Melanocyte of skin (primary cell): ENCODE results near the gene CDCP1. TPM values are rescaled to one million over a fixed set of nuclear protein-coding genes. Genes with fewer than 3 reads are reported as not detected.

Experiments
- small RNA-seq, 2 donors: library from RNA; depleted of rRNA; stranded (forward); fragments of <200 nt; gene quantifications; one replicate each; pipeline ENCODE3, GENCODE V24; 2012
- total RNA-seq, 2 donors: library from RNA; depleted of rRNA; stranded (reverse); fragments of >200 nt; gene quantifications; 2 replicates each; pipeline ENCODE4 v1.2.3, GENCODE V29; 2012

CDCP1 gene, protein sequence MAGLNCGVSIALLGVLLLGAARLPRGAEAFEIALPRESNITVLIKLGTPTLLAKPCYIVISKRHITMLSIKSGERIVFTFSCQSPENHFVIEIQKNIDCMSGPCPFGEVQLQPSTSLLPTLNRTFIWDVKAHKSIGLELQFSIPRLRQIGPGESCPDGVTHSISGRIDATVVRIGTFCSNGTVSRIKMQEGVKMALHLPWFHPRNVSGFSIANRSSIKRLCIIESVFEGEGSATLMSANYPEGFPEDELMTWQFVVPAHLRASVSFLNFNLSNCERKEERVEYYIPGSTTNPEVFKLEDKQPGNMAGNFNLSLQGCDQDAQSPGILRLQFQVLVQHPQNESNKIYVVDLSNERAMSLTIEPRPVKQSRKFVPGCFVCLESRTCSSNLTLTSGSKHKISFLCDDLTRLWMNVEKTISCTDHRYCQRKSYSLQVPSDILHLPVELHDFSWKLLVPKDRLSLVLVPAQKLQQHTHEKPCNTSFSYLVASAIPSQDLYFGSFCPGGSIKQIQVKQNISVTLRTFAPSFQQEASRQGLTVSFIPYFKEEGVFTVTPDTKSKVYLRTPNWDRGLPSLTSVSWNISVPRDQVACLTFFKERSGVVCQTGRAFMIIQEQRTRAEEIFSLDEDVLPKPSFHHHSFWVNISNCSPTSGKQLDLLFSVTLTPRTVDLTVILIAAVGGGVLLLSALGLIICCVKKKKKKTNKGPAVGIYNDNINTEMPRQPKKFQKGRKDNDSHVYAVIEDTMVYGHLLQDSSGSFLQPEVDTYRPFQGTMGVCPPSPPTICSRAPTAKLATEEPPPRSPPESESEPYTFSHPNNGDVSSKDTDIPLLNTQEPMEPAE
- 10 to 100 TPM in 1 of 2 donors, 1 to 10 TPM in 1; 3.1 to 11.0 TPM for total RNA-seq

DNA sequence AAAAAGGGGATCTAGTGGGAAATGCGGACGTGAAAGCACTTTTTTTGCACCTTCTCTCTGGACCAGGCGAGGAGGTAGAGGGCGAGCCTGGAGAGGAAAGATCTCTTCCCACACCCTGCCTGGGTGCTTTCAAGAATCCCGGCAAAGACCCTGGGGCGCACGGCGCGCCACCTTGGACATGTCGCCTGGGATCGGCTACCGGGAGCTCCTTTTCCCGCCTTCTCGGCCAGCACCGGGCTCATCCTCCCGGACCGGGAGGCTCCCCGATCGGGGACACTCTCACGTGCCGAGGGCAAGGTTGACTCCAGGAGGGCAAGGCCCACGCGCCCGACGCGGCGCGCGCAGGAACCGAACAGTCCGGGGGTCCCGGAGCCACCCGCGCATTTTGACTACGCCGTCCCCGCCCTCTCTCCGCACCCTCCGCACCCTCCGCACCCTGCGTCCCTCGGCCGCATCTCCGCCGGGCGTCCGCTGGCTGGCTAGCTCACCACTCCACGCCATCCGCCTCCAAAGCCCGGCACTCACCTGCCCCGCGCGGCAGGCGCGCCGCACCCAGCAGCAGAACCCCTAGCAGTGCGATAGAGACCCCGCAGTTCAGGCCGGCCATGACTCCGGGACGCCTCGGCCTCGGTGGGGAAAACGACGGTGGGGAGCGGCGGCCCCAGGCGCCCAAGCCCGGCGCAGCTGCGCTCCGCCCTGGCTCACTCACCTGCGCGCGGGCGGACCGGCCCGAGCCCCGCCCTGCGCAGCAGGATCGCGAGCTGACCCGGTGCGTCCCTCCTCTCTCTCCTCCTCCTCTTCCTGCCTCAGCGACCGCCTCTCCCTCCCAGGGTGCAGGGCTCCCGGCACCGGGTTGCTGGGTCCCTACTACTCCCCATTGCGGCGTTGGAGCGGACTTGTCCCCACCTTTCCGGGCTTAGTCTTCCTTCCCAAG lies at the start of gene CDCP1:
Gene CDCP1 (minus strand): TSS at position 698 of the 934 bp plus-strand sequence. CDS start 91 bp downstream, at position 607.

Small RNA genes within 50 kb of the gene (small RNA-seq; reads per million reads assigned to genes)
- 0 reads per million in 2 donors for gene RNU5B-3P

Other genes starting within 250 kb of the CDCP1 start
- gene ZDHHC3, start 170.2 kb downstream of the CDCP1 start, total RNA-seq = 10 to 100 TPM; 40.6 to 57.6 TPM
- gene EXOSC7, start 170.1 kb downstream of the CDCP1 start, total RNA-seq = 10 to 100 TPM; 16.9 to 44.0 TPM
- gene CLEC3B, start 120.1 kb downstream of the CDCP1 start, total RNA-seq = not detected
- 1 to 10 TPM; 2.4 to 5.0 TPM for gene TMEM158, start 79.9 kb upstream of the CDCP1 start, total RNA-seq
- 10 to 100 TPM; 28.2 to 37.0 TPM for gene LARS2, start 242.2 kb upstream of the CDCP1 start, total RNA-seq